ENCODE results near the gene ZFP69B. TPM values are rescaled to one million over a fixed set of nuclear protein-coding genes. Genes with fewer than 3 reads are reported as not detected.

ZFP69B gene
- total RNA-seq, 4 donors from 2014 or later = 0.66 to 0.91 (median 0.79) TPM

DNA sequence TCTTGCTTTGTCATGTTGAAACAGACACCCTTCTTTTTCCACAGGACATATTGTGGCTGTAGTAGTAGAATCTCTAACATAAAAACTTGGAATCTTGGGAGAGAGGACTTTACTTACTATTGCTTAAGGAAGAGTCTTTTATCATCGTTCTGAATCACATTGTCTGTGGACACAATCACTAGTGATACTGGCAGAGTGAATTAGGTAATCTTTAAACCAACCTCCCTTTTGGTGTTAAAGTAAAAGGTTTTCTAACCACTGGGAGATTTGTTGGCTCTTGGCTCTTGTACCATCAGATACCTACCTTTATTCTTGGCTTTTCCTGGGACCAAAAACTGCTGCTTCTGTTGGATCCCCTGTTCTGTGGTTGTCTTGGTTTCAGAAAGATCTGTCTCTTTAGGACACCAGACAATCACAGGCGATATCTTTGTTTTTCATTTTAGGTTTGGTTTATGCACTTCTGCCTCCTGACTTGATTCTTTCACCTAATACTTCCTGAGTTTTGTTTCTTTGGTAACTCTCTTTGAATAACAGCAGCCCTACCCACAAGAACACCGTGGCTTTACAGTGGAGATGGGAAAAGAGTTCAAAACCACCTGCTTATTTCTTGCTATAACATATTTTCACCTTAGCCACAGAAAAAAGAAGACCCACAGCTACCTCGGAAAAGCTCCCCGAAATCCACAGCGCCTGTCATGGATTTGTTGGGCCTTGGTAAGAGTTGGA, 36.6 kb upstream of the ZFP69B start:
- no peak overlapping the region for H3K4me3 ChIP-seq
- TF ChIP-seq EP300 (IDR thresholded peaks at IDR 0.05) = no peak
- H3K27me3 ChIP-seq = no peaks in the 10 kb centered on the region
- 93% methylated on average over 6 of the region's 6 CpGs for WGBS
- H3K36me3 ChIP-seq = peaks cover 36 to 78% (median 49%) of the 10 kb centered on the region in 4 donors
- no peak overlapping the region for H3K27ac ChIP-seq (replicated peaks in 1 of 4)
- no peak for DNase-seq (ENCODE audit: extremely low spot score)
- H3K4me1 ChIP-seq = no peaks in the 10 kb centered on the region
- H3K9me3 ChIP-seq = no peaks in the 10 kb centered on the region
- intact Hi-C loops (cut with DNase I) = no loop called here

DNA sequence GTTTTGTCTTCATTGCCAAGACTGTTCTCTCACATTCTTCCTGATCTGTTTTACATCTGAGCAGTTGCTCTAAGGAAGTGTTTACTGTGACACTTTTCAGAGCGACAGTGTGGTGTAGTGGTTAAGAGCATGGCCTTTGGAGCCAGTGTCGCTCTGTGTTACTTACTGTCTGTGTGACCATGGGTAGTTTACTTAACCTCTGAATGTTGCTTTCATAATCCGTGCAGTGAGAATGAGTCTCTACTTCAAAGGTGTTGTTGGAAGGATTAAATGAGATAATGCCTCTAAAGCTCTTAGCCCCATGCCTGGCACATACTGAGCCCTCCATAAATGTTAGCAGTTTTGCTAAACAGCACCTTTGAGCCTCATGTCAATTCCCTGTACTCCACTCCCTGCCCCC, 35.9 kb upstream of the ZFP69B start:
- no peak overlapping the region for H3K27ac ChIP-seq (replicated peaks in 1 of 4)
- DNase-seq (ENCODE audit: extremely low spot score) = no peak
- no peaks in the 10 kb centered on the region for H3K9me3 ChIP-seq
- H3K36me3 ChIP-seq = peaks cover 30 to 78% (median 47%) of the 10 kb centered on the region in 4 donors
- H3K27me3 ChIP-seq = no peaks in the 10 kb centered on the region
- H3K4me1 ChIP-seq = no peaks in the 10 kb centered on the region
- TF ChIP-seq, protein P1, sequence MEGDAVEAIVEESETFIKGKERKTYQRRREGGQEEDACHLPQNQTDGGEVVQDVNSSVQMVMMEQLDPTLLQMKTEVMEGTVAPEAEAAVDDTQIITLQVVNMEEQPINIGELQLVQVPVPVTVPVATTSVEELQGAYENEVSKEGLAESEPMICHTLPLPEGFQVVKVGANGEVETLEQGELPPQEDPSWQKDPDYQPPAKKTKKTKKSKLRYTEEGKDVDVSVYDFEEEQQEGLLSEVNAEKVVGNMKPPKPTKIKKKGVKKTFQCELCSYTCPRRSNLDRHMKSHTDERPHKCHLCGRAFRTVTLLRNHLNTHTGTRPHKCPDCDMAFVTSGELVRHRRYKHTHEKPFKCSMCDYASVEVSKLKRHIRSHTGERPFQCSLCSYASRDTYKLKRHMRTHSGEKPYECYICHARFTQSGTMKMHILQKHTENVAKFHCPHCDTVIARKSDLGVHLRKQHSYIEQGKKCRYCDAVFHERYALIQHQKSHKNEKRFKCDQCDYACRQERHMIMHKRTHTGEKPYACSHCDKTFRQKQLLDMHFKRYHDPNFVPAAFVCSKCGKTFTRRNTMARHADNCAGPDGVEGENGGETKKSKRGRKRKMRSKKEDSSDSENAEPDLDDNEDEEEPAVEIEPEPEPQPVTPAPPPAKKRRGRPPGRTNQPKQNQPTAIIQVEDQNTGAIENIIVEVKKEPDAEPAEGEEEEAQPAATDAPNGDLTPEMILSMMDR (IDR thresholded peaks at IDR 0.05) = no peak
- TF ChIP-seq EP300 (IDR thresholded peaks at IDR 0.05) = no peak
- TF ChIP-seq POLR2A (IDR thresholded peaks at IDR 0.05; ENCODE audit: low read depth) = no peak
- no peak for TF ChIP-seq POLR2AphosphoS5 (IDR thresholded peaks at IDR 0.05)
- WGBS = 91% methylated on average over 3 of the region's 3 CpGs
- no peak overlapping the region for H3K4me3 ChIP-seq
- intact Hi-C loops (cut with DNase I) = no loop called here

DNA sequence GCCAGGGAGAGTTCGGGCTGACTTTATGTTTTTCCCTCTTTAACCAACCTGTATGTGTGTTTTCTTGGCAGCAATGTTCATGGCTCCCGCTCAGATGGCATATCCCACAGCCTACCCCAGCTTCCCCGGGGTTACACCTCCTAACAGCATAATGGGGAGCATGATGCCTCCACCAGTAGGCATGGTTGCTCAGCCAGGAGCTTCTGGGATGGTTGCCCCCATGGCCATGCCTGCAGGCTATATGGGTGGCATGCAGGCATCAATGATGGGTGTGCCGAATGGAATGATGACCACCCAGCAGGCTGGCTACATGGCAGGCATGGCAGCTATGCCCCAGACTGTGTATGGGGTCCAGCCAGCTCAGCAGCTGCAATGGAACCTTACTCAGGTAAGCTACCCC, 33.6 kb upstream of the ZFP69B start:
- intact Hi-C loops (cut with DNase I) = no loop called here
- no peaks in the 10 kb centered on the region for H3K27me3 ChIP-seq
- TF ChIP-seq EP300 (IDR thresholded peaks at IDR 0.05) = no peak
- TF ChIP-seq, protein P1 (IDR thresholded peaks at IDR 0.05) = no peak
- no peak for TF ChIP-seq POLR2A (IDR thresholded peaks at IDR 0.05; ENCODE audit: low read depth)
- no peak for TF ChIP-seq POLR2AphosphoS5 (IDR thresholded peaks at IDR 0.05)
- H3K4me1 ChIP-seq = peaks cover 0 to under 1% (median 0%) of the 10 kb centered on the region in 4 donors
- no peaks in the 10 kb centered on the region for H3K9me3 ChIP-seq
- H3K36me3 ChIP-seq = peaks cover 29 to 72% (median 43%) of the 10 kb centered on the region in 4 donors
- no peak for DNase-seq (ENCODE audit: extremely low spot score)
- 93% methylated on average over 4 of the region's 4 CpGs for WGBS
- H3K27ac ChIP-seq (replicated peaks in 1 of 4) = no peak overlapping the region
- no peak overlapping the region for H3K4me3 ChIP-seq

DNA sequence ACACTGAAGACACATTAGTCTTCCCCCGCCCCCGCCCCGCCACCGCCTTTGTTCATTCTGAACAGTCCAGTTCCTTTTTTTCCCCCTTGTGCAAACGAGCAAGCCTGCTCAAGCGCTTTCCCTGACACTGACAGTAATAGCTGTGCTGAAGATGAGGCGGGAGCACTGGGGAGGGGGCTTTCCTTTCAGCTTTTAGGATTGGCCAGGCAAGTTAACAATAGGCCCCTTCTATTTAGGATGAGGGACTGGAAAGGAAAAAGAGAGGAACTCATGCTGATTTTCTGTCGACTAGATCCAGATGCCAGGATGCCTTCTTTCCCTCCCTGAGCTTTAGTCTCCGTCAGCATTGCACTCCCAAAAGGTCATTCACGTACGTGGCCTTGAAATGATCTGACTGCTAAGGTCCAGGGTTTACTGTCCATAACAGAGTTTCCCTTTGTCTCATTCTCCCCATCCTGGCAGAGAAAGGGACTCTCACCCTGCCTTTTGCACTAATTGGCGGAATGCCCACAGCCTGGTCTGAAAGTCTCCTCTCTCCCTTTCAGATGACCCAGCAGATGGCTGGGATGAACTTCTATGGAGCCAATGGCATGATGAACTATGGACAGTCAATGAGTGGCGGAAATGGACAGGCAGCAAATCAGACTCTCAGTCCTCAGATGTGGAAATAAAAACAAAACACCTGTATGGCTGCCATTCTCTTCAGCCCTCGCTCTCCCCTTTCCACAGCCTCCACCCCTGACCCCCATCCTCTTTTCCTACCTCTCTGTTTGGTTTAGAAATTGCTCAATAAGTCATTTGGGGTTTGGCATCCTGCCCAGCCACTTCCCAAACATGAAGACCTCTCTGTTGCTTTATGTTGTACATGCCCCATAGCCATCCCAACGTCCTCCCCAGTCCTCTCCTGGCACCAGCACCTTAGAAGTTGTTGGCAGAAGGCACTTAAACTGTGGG, 28.6 kb upstream of the ZFP69B start:
- intact Hi-C loops (cut with DNase I) = no loop called here
- H3K36me3 ChIP-seq = peaks cover 7 to 54% (median 22%) of the 10 kb centered on the region in 4 donors

More for the DNA sequence above, 28.6 kb upstream of the ZFP69B start:
- Histone ChIP-seq H3K9me3 (no peaks in the 10 kb centered on the region), H3K4me3 (no peak overlapping the region), H3K4me1 (peaks cover 0 to 5% (median 3%) of the 10 kb centered on the region in 4 donors), H3K27ac (replicated peaks in 1 of 4) (no peak overlapping the region), H3K27me3 (no peaks in the 10 kb centered on the region)
- 69% methylated on average over 15 of the region's 15 CpGs for WGBS
- DNase-seq (ENCODE audit: extremely low spot score) = no peak
- no peak for TF ChIP-seq POLR2AphosphoS5 (IDR thresholded peaks at IDR 0.05)
- no peak for TF ChIP-seq EP300 (IDR thresholded peaks at IDR 0.05)
- TF ChIP-seq POLR2A (IDR thresholded peaks at IDR 0.05; ENCODE audit: low read depth) = no peak
- TF ChIP-seq, protein P1 (IDR thresholded peaks at IDR 0.05) = no peak
